ENCODE results near the gene DUSP1.
"Not testable (repeated sequence)": the region's sequence is repeated elsewhere in the genome, so short reads cannot be mapped to it uniquely, and the experiment has no call there.

The DUSP1 gene

GRCh38 chr5:172770675-172771438 is at the start of gene DUSP1:
Gene DUSP1 (minus strand): TSS chr5:172771195. CDS start chr5:172770952, 243 bp downstream.
- peak; percentile 82 for DNase-seq

GRCh38 chr5:172820046-172820767 is 49.2 kb upstream of the DUSP1 start:
- DNase-seq, result no peak

- no peak for DNase-seq
Observed at GRCh38 chr5:172819569-172819968, 48.6 kb upstream of the DUSP1 start.

- DNase-seq, result no peak
Observed at GRCh38 chr5:172818081-172818480, 47.1 kb upstream of the DUSP1 start.

- DNase-seq, result no peak
Observed at GRCh38 chr5:172817664-172818063, 46.7 kb upstream of the DUSP1 start.

GRCh38 chr5:172816925-172817562 is 46.0 kb upstream of the DUSP1 start:
- DNase-seq, result no peak

GRCh38 chr5:172815631-172816030 is 44.6 kb upstream of the DUSP1 start:
- no peak for DNase-seq

- not testable (repeated sequence) for DNase-seq
Observed at GRCh38 chr5:172810996-172811395, 40.0 kb upstream of the DUSP1 start.

GRCh38 chr5:172809774-172810173 is 38.8 kb upstream of the DUSP1 start:
- no peak for DNase-seq

GRCh38 chr5:172807766-172808311 is 36.8 kb upstream of the DUSP1 start:
- DNase-seq, result no peak

GRCh38 chr5:172806897-172807672 is 36.1 kb upstream of the DUSP1 start:
- no peak for DNase-seq

- DNase-seq, result no peak
Observed at GRCh38 chr5:172805736-172806255, 34.8 kb upstream of the DUSP1 start.

GRCh38 chr5:172805018-172805683 is 34.2 kb upstream of the DUSP1 start:
- no peak for DNase-seq

- no peak for DNase-seq
Observed at GRCh38 chr5:172802567-172803176, 31.7 kb upstream of the DUSP1 start.

- DNase-seq, result no peak
Observed at GRCh38 chr5:172802112-172802511, 31.1 kb upstream of the DUSP1 start.

GRCh38 chr5:172801179-172801671 is 30.2 kb upstream of the DUSP1 start:
- DNase-seq, result no peak

GRCh38 chr5:172800088-172800551 is 29.1 kb upstream of the DUSP1 start:
- DNase-seq, result no peak

GRCh38 chr5:172799416-172799815 is 28.4 kb upstream of the DUSP1 start:
- no peak for DNase-seq

- no peak for DNase-seq
Observed at GRCh38 chr5:172798422-172799215, 27.6 kb upstream of the DUSP1 start.

- no peak for DNase-seq
Observed at GRCh38 chr5:172797771-172798191, 26.8 kb upstream of the DUSP1 start.

Measured in NCI-H1105 (cell line).